OCI-LY1 (cell line): ENCODE results near the gene ZNF687.

Experiments
- H2AFZ ChIP-seq: fragments of 200-600 bp; sonication (generic), shearing (Covaris generic); 2 replicates; pipeline ENCODE4 v1.6.0; 2014; ENCODE audit warnings: antibody characterized with exemption, mild to moderate bottlenecking, low read length
- H3F3A ChIP-seq: fragments of 200-600 bp; sonication (generic), shearing (Covaris generic); 2 replicates; pipeline ENCODE4 v1.6.0; 2014; ENCODE audit warnings: mild to moderate bottlenecking, antibody characterized with exemption, low read length, moderate library complexity; ENCODE audit not compliant: insufficient read depth
- H3K27ac ChIP-seq: fragments of 200-600 bp; sonication (generic); 2 replicates; pipeline ENCODE4 v1.5.1; 2014; ENCODE audit warnings: low read length, mixed run types, mild to moderate bottlenecking, low read depth; ENCODE audit not compliant: poor library complexity, severe bottlenecking
- H3K27me3 ChIP-seq: fragments of 200-600 bp; sonication (generic); 2 replicates; pipeline ENCODE4 v1.6.0; 2014; ENCODE audit warnings: antibody characterized with exemption, mild to moderate bottlenecking, low read length, moderate library complexity; ENCODE audit not compliant: insufficient read depth
- H3K36me3 ChIP-seq: fragments of 200-600 bp; sonication (generic); 2 replicates; pipeline ENCODE4 v1.6.1; 2014; ENCODE audit warnings: mild to moderate bottlenecking, antibody characterized with exemption, low read length, moderate library complexity, mixed read lengths; ENCODE audit not compliant: insufficient read depth
- H3K4me1 ChIP-seq: fragments of 200-600 bp; sonication (generic); 2 replicates; pipeline ENCODE4 v1.5.1; 2014; ENCODE audit warnings: mild to moderate bottlenecking, low read length, moderate library complexity; ENCODE audit not compliant: insufficient read depth, severe bottlenecking
- H3K4me2 ChIP-seq: fragments of 200-600 bp; sonication (generic), shearing (Covaris generic); 2 replicates; pipeline ENCODE4 v1.6.1; 2014; ENCODE audit warnings: low read length
- H3K4me3 ChIP-seq: fragments of 200-600 bp; sonication (generic); 2 replicates; pipeline ENCODE4 v1.5.1; 2014; ENCODE audit warnings: low read length, low read depth, mild to moderate bottlenecking, mixed read lengths; ENCODE audit not compliant: poor library complexity, severe bottlenecking
- H3K79me2 ChIP-seq: fragments of 200-600 bp; shearing (Covaris generic); 2 replicates; pipeline ENCODE4 v1.6.1; 2016; ENCODE audit warnings: mixed run types, low read length, mixed read lengths; ENCODE audit not compliant: insufficient read depth
- H3K9ac ChIP-seq: fragments of 200-600 bp; sonication (generic), shearing (Covaris generic); 2 replicates; pipeline ENCODE4 v1.6.1; 2014; ENCODE audit warnings: mild to moderate bottlenecking, low read length, mixed read lengths
- H3K9me2 ChIP-seq: fragments of 200-600 bp; sonication (generic), shearing (Covaris generic); 2 replicates; pipeline ENCODE4 v1.6.1; 2014; ENCODE audit warnings: low read depth, mild to moderate bottlenecking, low read length, mixed read lengths
- H3K9me3 ChIP-seq: fragments of 200-600 bp; shearing (Covaris generic); 2 replicates; pipeline ENCODE4 v1.6.1; 2014; ENCODE audit warnings: low read length, mixed read lengths
- H4K20me1 ChIP-seq: fragments of 200-600 bp; sonication (generic), shearing (Covaris generic); 2 replicates; pipeline ENCODE4 v1.6.0; 2016; ENCODE audit warnings: mild to moderate bottlenecking, low read length; ENCODE audit not compliant: insufficient read depth
- CTCF ChIP-seq: fragments of 200-600 bp; sonication (generic), shearing (Covaris generic); IDR thresholded peaks from 2 replicates; pipeline ENCODE4 v1.5.1; 2017; ENCODE audit warnings: mild to moderate bottlenecking, antibody characterized with exemption, low read length, moderate library complexity, mixed read lengths
- EZH2 ChIP-seq: fragments of 200-600 bp; sonication (generic), shearing (Covaris generic); IDR thresholded peaks from 2 replicates; pipeline ENCODE4 v1.8.0; 2017; ENCODE audit warnings: borderline replicate concordance, mixed run types, mild to moderate bottlenecking, antibody characterized with exemption, low read length, moderate library complexity, mixed read lengths

Gene ZNF687

GRCh38 chr1:151325646-151326429, 43.7 kb downstream of the ZNF687 start:
- no peaks in the 10 kb centered on the region for H3K9me2 ChIP-seq
- TF ChIP-seq CTCF (no peak), EZH2 (no peak)
- H3K27ac ChIP-seq = no peak overlapping the region
- peaks cover 29% of the 10 kb centered on the region for H3K36me3 ChIP-seq
- no peaks in the 10 kb centered on the region for H3K27me3 ChIP-seq
- no peaks in the 10 kb centered on the region for H3K9me3 ChIP-seq
- H3K79me2 ChIP-seq = peaks cover 5% of the 10 kb centered on the region; the same call in 1 of the 2 replicates
- peak overlapping the region; percentile 62 for H3K4me3 ChIP-seq
- H3K9ac ChIP-seq = peak overlapping the region; percentile 65; the same call in 1 of the 2 replicates
- H4K20me1 ChIP-seq = no peaks in the 10 kb centered on the region
- peak overlapping the region; percentile 85 for H3K4me2 ChIP-seq
- no peak overlapping the region for H2AFZ ChIP-seq
- 0 out of 2 replicates have a peak, but pooled peaks cover 4% of the 10 kb centered on the region for H3F3A ChIP-seq
- peaks cover 20% of the 10 kb centered on the region for H3K4me1 ChIP-seq

DNA sequence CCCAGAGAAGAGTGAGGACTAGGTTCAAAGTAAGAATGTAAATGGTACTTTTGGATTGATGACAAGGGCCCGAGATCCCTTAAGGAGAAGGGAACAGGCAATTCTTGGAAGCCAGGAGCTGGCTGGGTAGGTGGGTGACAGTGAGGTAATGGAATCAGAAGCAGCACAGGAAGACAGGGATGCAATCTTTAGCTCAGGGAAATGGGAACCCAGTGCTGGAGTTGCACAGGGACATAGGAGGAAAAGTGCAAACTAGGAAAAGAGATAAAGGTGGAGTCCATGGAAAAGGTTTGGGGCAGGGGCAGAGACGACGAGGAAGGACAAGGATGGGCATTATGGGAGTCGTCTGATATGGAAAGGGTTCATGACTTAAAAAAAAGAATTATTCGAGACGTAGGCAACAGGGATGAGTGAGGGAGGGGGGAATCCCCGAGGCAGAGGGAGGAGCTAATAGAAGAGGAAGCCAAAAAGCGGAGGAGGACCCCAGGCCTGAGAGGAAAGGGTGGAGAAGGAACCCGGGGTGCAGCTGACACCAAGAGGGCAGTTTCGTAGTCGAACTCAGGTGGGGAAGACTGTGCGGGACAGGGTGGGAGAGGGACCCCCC, 44.6 kb downstream of the ZNF687 start:
- 0 out of 2 replicates have a peak, but pooled peaks cover 4% of the 10 kb centered on the region for H3F3A ChIP-seq
- H3K4me1 ChIP-seq = peaks cover 20% of the 10 kb centered on the region
- H3K9ac ChIP-seq = peak overlapping the region; percentile 65
- TF ChIP-seq EZH2 (no peak), CTCF (no peak)
- H3K36me3 ChIP-seq = peaks cover 27% of the 10 kb centered on the region
- no peaks in the 10 kb centered on the region for H3K9me2 ChIP-seq
- H3K79me2 ChIP-seq = peaks cover 5% of the 10 kb centered on the region; the same call in 1 of the 2 replicates
- no peaks in the 10 kb centered on the region for H3K27me3 ChIP-seq
- H4K20me1 ChIP-seq = no peaks in the 10 kb centered on the region
- H3K4me2 ChIP-seq = peak overlapping the region; percentile 85
- H2AFZ ChIP-seq = no peak overlapping the region
- no peaks in the 10 kb centered on the region for H3K9me3 ChIP-seq
- peak overlapping the region; percentile 13 for H3K27ac ChIP-seq
- H3K4me3 ChIP-seq = peak overlapping the region; percentile 62

GRCh38 chr1:151327223-151327902, 45.3 kb downstream of the ZNF687 start, which contains the start of gene PI4KB:
Gene PI4KB, minus strand, starts transcription at chr1:151327416. Its CDS starts 10,935 bp downstream, at chr1:151316481.
- H3K4me2 ChIP-seq = peak within 1 kb of the TSS; percentile 85
- TF ChIP-seq EZH2 (no peak), CTCF (no peak)
- peak within 1 kb of the TSS; percentile 65 for H3K9ac ChIP-seq
- no peak within 1 kb of the TSS for H2AFZ ChIP-seq
- no peaks in the 10 kb centered on the region for H3K9me2 ChIP-seq
- peaks cover 20% of the 10 kb centered on the region for H3K4me1 ChIP-seq
- peaks cover 26% of the 10 kb centered on the region for H3K36me3 ChIP-seq
- no peaks in the 10 kb centered on the region for H4K20me1 ChIP-seq
- peak within 1 kb of the TSS; percentile 62 for H3K4me3 ChIP-seq
- peaks cover 5% of the 10 kb centered on the region; the same call in 1 of the 2 replicates for H3K79me2 ChIP-seq
- 0 out of 2 replicates have a peak, but pooled peaks cover 4% of the 10 kb centered on the region for H3F3A ChIP-seq
- peak within 1 kb of the TSS; percentile 35 for H3K27ac ChIP-seq
- no peaks in the 10 kb centered on the region for H3K27me3 ChIP-seq
- no peaks in the 10 kb centered on the region for H3K9me3 ChIP-seq
